Stimulated activated CD4-positive, alpha-beta T cell treated with anti-CD3 and anti-CD28 coated beads, Interleukin-12 subunit alpha, Interleukin-12 subunit beta, amount 100 ng/mL, for 48 hours (primary cell): ENCODE data around the gene ADGRE3.

Source experiments
- DNase-seq, 3 donors: peaks; one replicate each; pipeline ENCODE4 v3.0.0-alpha.2; 2020; ENCODE audit warnings: low read depth in 2 of 3, low spot score in 1 of 3

The ADGRE3 gene

GRCh38 chr19:14674764-14675163, at the start of gene ADGRE3:
Gene ADGRE3, minus strand, starts transcription at chr19:14674844. Its CDS starts 74 bp downstream, at chr19:14674770.
- no peak for DNase-seq

GRCh38 chr19:14722127-14722526, 47.5 kb upstream of the ADGRE3 start:
- DNase-seq = no peak

DNA sequence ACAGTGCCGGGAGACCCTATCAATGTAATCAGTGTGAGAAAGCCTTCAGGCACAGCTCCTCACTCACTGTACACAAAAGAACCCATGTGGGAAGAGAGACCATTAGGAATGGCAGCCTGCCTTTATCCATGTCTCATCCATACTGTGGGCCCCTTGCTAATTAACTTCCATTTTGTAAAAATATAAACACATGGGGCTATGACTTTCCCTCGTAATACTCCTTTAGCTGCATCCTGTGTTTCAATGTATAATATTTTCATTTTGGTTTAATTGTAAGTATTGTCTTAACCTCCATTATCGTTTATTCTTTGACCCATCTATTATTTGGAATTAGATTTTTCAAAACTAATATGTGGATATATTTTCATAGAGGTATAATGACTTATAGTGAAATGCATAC, 44.5 kb upstream of the ADGRE3 start:
- no peak for DNase-seq

DNA sequence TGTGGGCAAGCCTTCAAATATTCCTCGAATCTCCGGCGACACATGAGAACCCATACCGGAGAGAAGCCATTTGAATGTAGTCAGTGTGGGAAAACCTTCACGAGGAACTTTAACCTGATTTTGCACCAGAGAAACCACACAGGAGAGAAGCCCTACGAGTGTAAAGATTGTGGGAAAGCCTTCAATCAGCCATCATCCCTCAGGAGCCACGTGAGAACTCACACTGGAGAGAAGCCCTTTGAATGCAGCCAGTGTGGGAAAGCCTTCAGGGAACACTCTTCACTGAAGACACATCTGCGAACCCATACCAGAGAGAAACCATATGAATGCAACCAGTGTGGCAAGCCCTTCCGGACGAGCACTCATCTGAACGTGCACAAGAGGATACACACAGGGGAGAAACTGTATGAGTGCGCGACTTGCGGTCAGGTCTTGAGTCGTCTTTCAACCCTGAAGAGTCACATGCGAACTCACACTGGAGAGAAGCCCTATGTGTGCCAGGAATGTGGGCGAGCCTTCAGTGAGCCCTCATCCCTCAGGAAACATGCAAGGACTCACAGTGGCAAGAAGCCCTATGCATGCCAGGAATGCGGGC, 44.0 kb upstream of the ADGRE3 start:
- DNase-seq = no peak

DNA sequence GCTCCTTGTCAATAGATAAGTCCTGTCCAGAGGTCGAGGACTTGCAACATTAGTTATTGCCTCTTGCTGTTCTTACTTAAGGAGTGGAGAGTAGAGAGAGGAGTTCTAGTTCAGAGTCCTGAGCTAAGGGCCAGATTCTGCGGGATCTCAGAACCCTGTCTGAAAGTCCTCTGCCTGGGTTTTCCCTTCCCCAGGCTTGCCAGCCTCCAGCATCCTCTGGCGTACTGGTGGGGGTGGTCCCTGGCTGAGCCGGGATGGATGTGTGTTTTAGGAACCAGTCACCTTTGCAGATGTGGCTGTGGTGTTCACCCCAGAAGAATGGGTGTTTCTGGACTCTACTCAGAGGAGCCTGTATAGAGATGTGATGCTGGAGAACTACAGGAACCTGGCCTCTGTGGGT, 41.2 kb upstream of the ADGRE3 start:
- DNase-seq = no peak

GRCh38 chr19:14704450-14704849, 29.8 kb upstream of the ADGRE3 start:
- no peak for DNase-seq

GRCh38 chr19:14703833-14704232, 29.2 kb upstream of the ADGRE3 start:
- DNase-seq = no peak

DNA sequence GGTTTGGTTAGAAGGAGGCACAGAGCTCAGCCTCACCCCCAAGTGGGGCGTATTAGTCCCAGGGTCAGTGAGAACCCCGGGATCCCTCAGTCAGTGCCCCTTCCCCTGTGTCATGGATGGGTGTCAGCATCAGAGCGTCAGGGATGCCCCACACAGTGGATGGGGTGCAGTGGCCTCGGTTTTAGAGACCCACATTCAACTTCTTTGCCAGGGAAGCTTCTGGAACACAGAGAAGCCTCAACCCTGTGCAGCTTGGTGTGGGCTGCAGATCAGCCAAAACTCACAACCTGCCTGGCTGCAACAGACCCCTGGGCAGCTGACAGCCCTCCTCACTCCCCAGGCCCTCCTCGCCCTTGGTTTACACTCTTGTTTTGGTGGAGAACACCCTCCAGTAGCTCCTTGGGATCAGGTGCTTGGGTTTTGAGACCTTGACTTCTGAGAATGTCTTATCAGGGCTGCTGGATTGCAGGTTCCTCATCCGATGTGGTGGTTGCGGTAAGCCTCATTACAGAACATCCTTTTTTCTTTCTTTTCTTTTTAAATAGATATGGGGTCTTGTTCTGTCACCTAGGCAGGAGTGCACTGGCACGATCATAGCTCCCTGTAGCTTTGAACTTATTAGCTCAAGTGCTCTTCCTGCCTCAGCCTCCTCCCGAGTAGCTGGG, 26.2 kb upstream of the ADGRE3 start:
- DNase-seq = no peak

DNA sequence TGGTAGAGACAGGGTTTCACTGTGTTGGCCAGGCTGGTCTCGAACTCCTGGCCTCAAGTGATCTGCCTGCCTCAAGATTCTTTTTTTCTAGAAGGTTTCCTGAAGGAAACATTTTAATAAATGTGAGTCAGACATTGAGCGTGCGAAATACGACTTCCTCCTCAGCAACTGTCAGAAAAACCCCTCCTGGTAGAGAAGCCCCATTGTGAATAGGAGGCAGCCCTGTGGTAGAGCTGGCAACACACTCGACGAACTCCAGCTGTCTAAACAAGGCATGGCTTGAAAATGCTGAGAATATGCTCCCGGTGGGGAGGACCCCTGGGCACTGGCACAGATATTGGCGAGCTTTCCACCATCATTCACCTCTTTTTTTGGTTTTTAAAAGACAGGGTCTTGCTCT, 25.0 kb upstream of the ADGRE3 start:
- DNase-seq = no peak

GRCh38 chr19:14695471-14695870, 20.8 kb upstream of the ADGRE3 start:
- no peak for DNase-seq

GRCh38 chr19:14694641-14695266, 20.1 kb upstream of the ADGRE3 start:
- no peak for DNase-seq

- DNase-seq = peak; percentile 98 to 100 (median 100)
These were observed 15.2 kb upstream of the ADGRE3 start, which contains the start of gene ZNF333 for GRCh38 chr19:14689598-14690503. Gene ZNF333, plus strand, starts transcription at chr19:14690048. Its CDS starts 3,444 bp downstream, at chr19:14693492.

- DNase-seq = peak in 2 of 3 donors; percentile 7 to 14
These were observed 11.8 kb upstream of the ADGRE3 start for GRCh38 chr19:14686411-14686810.

DNA sequence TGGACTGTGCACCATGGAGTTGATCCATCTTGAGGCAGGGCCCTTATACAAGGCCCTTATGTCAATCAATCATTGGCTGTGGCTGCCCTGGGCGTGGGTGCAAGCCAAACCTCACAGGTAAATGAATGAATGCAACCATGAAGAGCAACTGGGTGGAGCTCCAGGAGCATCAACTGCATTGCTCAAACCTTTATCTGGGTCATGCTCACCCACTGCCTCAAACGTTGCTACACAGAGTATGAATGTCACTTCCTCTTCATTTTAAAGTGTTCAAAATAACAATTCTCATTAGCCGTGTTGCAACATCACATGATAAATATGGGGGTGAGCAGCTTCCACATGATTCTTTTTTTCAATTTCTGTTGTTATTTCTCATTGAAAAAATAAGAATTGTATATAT, 8.8 kb upstream of the ADGRE3 start:
- no peak for DNase-seq

DNA sequence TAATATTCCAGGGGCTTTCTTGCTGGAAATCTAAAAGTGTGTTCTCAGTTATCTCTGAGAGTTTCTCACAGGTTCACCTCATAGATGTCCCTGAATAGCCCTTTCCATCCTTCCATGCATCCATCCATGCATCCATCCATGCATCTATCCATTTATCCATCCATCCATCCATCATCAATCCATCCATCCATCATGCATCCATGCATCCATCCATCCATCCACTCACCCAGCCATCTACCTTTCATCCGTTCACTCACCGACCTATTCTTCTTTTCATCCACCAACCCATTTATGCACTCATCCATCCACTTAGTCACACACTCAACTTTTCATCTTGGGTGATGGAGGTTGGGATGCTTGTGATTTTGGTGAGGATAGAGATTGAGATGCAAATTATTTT, 7.4 kb upstream of the ADGRE3 start:
- no peak for DNase-seq

DNA sequence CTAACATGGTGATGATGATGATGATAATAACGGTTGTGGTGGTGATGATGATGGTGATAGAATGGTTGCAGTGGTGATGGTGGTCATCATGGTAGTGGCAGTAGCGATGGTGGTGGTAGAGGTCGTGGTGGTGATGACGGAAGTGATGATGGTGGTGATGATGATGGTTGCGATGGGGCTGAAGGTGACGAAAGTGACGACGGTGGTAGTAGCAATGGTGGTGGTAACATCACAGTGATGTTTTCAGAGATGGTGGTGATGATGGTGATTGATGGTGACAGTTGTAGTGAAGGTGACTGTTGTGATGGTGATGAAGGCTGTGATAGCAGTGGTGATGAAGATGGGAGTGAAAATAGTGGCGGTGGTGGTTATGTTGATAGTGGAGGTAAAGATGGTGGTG, 3.6 kb upstream of the ADGRE3 start:
- no peak for DNase-seq

GRCh38 chr19:14677464-14677863, 2.8 kb upstream of the ADGRE3 start:
- no peak for DNase-seq

DNA sequence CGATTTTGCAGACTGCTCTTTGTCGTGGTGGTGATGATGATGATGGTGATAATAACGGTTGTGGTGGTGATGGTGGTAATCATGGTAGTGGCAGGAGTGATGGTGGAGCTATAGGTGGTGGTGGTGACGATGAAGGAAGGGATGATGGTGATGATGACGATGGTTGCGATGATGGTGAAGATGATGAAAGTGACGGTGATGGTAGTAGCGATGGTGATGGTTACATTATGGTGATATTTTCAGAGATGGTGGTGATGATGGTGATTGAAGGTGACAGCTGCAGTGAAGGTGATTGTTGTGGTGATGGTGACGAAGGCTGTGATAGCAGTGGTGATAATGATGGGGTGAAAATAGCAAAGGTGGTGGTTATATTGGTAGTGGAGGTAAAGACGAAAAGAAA, 2.1 kb upstream of the ADGRE3 start:
- DNase-seq = no peak

DNA sequence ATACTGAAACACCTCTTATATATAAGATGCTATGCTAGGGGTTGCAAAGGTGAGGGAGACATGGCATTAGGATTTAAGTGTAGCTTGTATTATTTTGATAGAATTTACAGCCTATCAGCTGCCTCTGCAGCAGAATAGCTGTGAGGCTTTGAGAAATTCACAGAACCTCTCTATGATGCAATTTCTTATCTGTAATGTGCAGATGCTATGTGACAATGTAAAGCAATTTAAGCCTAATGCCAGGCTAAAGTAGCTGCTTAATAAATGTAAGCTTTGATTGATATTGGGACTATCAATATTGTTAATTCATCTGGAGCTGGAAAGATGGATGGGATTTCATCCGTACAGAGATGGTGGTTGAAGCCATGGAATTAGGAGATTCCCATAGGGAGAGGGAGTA, 1.6 kb downstream of the ADGRE3 start:
- no peak for DNase-seq

DNA sequence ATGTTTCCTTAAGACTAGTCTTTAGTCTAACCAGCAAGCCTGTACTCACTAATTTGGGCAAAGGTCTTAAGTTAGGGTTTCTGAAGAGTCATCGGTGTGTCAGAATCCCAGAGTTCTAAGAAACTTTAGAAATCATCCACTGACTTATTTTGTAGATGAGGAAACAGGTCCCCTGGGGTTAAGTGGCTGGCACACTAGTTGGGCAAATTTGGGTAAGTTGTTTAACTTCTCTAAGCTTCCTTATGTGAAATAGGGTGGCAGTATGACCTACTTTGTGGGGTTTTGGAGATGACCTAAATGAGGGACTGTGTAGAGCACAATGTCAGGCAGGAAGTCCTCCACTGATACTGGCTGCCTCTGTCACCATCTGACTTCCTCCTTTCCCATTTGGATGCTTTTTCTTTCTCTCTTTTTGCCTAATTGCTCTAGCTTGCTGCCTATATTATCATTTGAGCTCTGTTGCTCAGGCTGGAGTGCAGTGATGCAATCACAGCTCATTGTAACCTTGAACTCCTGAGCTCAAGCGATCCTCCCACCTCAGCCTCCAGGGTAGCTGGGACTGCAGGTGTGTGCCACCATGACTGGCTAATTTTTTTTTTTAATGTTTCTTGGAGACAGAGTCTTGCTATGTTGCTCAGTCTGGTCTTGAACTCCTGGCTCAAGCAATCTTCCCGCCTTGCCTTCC, 2.3 kb downstream of the ADGRE3 start:
- no peak for DNase-seq

GRCh38 chr19:14670408-14670807, 4.2 kb downstream of the ADGRE3 start:
- no peak for DNase-seq
